ENCODE measurements around the gene GSS. TPM values are rescaled to one million over a fixed set of nuclear protein-coding genes. Genes with fewer than 3 reads are reported as not detected.

Gene GSS
- total and polyA plus RNA-seq, 11 donors = 17.8 to 38.7 (median 27.6) TPM

DNA sequence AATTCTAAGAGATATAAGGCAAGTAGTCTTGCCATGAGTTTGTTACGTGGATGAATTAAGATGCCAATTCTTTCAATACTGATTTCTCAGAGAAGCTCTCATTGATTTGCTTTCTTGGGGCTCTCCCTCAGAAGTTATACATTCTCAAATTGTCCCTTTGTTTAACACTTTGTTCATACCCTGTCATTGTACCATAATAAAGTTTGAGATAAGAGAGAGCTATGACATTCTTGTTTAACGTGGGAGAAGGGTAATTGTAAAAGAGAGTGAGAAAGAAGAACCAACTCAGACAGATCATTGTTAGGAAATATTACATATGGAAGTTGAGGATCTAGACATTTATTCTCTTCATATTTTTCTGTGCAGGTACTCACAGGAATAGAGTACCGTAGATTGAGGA is 60.1 kb downstream of the GSS start:
- intact Hi-C loops (cut with DNase I) = no loop called here
- WGBS, 4 donors = 54 to 67% (median 57%) methylated on average over 3 of the region's 3 CpGs
- H3K4me1 ChIP-seq = peaks cover 0 to 40% (median 20%) of the 10 kb centered on the region in 12 donors

DNA sequence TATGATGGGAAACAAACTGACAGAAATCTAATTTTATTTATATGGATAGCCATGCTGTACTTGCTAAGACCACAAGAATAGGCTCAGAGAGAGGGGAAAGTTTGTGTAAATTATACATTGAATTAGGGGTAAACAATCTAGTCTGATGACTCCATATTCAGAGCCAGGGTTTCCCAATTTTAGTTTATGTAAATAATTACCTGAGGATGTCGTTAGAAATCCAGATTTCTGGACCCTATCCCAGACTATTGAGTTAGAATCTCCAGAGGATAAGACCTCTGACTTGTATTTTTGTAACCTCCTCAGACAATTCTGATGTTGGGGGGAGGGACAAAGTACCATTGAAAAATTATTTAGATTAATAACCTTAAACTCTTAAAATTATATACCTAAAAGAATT is 60.9 kb downstream of the GSS start:
- H3K27me3 ChIP-seq = no peaks in the 10 kb centered on the region
- 3 to 18% (median 9%) methylated on average over 1 of the region's 1 CpG for WGBS, 4 donors
- peaks cover 0 to 45% (median 20%) of the 10 kb centered on the region in 12 donors for H3K4me1 ChIP-seq
- no peaks in the 10 kb centered on the region for H3K9me3 ChIP-seq
- ATAC-seq = no peak
- H3K27ac ChIP-seq = no peak overlapping the region
- H3K36me3 ChIP-seq = peaks cover 0 to 5% (median 0%) of the 10 kb centered on the region in 9 donors
- H3K4me3 ChIP-seq = no peak overlapping the region
- intact Hi-C loops (cut with DNase I) = no loop called here
- TF ChIP-seq, protein P1, sequence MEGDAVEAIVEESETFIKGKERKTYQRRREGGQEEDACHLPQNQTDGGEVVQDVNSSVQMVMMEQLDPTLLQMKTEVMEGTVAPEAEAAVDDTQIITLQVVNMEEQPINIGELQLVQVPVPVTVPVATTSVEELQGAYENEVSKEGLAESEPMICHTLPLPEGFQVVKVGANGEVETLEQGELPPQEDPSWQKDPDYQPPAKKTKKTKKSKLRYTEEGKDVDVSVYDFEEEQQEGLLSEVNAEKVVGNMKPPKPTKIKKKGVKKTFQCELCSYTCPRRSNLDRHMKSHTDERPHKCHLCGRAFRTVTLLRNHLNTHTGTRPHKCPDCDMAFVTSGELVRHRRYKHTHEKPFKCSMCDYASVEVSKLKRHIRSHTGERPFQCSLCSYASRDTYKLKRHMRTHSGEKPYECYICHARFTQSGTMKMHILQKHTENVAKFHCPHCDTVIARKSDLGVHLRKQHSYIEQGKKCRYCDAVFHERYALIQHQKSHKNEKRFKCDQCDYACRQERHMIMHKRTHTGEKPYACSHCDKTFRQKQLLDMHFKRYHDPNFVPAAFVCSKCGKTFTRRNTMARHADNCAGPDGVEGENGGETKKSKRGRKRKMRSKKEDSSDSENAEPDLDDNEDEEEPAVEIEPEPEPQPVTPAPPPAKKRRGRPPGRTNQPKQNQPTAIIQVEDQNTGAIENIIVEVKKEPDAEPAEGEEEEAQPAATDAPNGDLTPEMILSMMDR (IDR thresholded peaks at IDR 0.05) = no peak
- no peak for TF ChIP-seq POLR2A (IDR thresholded peaks at IDR 0.05)
- no peak for DNase-seq

More for the DNA sequence above, 60.1 kb downstream of the GSS start:
- TF ChIP-seq, protein P1 (IDR thresholded peaks at IDR 0.05) = no peak
- no peak for TF ChIP-seq POLR2A (IDR thresholded peaks at IDR 0.05)
- ATAC-seq = no peak
- Histone ChIP-seq H3K36me3 (peaks cover 0 to 5% (median 0%) of the 10 kb centered on the region in 9 donors), H3K27me3 (no peaks in the 10 kb centered on the region), H3K27ac (peak overlapping the region in 9 of 12 donors; percentile 21 to 57 (median 43)), H3K9me3 (no peaks in the 10 kb centered on the region), H3K4me3 (no peak overlapping the region)
- DNase-seq = no peak

DNA sequence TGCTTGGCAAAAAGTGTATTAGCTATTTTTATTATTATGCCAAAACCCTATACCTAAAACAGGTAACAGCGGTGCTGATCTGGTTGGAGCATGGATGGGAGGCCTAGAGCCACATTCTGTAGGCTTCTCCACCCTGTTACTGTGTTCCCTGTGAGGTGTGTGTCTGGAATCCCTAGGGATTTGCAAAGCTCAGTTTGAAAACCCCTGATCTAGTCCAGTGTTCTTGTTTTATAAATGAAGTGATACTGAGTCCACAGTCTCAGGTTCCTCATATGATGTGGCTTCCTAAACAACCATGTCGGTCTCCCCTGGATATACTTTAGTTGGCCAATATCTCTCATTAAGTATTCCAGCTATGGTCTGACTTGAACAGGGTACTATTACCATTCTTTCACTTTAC is 62.9 kb downstream of the GSS start:
- Histone ChIP-seq H3K4me1 (peaks cover 0 to 45% (median 20%) of the 10 kb centered on the region in 12 donors), H3K36me3 (peaks cover 0 to 5% (median 0%) of the 10 kb centered on the region in 9 donors), H3K9me3 (no peaks in the 10 kb centered on the region), H3K4me3 (no peak overlapping the region), H3K27me3 (no peaks in the 10 kb centered on the region), H3K27ac (no peak overlapping the region)
- no peak for DNase-seq
- 89 to 95% (median 92%) methylated on average over 2 of the region's 2 CpGs for WGBS, 4 donors
- TF ChIP-seq, protein P1 (IDR thresholded peaks at IDR 0.05) = no peak
- TF ChIP-seq POLR2A (IDR thresholded peaks at IDR 0.05) = no peak
- intact Hi-C loops (cut with DNase I) = no loop called here
- ATAC-seq = no peak

DNA sequence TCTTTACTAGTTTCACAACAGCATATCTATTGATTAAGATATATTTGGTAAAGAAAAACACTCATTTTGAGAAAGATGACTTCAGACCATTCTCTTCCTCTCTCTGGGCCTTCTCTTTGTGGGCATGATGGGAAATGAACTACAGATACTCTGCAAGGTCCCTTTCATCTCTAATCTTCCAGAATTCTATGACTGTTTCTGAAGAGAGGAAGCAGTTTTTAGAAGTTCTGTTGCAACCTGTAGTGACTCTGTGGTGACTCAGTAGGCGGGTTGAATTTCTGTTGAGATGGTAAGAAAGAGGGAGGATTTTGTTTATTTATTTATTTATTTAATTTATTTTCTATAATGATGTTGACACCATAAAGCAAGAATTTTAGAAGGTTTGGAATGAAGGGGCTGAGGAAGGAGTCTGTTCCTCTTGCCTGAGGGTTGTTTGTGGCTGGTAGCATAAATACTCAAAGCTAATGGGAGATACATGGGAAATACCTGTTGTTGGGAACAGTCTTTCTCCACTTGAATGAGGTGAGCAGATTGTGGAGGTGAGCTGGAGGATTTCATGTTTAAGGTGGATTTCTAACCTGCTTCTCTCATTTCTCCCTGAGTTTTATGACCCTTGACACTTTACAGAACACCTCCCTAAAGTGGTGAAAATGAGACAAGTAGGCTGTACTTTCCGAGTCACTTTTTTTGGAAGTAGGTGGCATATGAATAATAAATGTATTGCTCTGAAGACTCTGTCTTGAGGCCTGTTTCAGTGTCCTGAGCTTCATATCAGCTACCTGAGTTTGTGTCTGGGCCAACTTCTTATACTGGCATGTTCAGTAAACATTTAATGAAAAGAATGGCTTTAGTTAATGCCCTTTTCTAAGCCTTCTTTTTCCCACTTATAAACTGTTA is 64.2 kb downstream of the GSS start:
- Histone ChIP-seq H3K4me3 (no peak overlapping the region), H3K36me3 (peaks cover 0 to 12% (median under 1%) of the 10 kb centered on the region in 9 donors), H3K9me3 (no peaks in the 10 kb centered on the region), H3K27me3 (no peaks in the 10 kb centered on the region), H3K4me1 (peaks cover 0 to 46% (median 18%) of the 10 kb centered on the region in 12 donors), H3K27ac (peak overlapping the region in 2 of 12 donors; percentile 2 to 11)
- WGBS, 4 donors = 79 to 94% (median 90%) methylated on average over 2 of the region's 2 CpGs
- no peak for ATAC-seq
- TF ChIP-seq, protein P1 (IDR thresholded peaks at IDR 0.05) = no peak
- TF ChIP-seq POLR2A (IDR thresholded peaks at IDR 0.05) = no peak
- intact Hi-C loops (cut with DNase I) = no loop called here
- no peak for DNase-seq

Measured in heart left ventricle (tissue), 16 donors.